HepG2 (cell line): ENCODE measurements around the gene POLR1D. TPM values are rescaled to one million over a fixed set of nuclear protein-coding genes. Genes with fewer than 3 reads are reported as not detected.
A peak's percentile ranks its signal among the peaks of the same experiment; 100 is the strongest.

Experiments used
- BHLHE40 ChIP-seq: IDR thresholded peaks from 2 replicates; pipeline ENCODE4 v1.6.1; 2011; ENCODE audit warnings: low read length, improper control_type of control experiment
- BRCA1 ChIP-seq: sonication (generic); formaldehyde crosslinking; IDR thresholded peaks from 2 replicates; pipeline ENCODE4 v1.4.0; 2020; ENCODE audit warnings: missing genetic modification reagents
- FOXA1 ChIP-seq, 2 experiments: fragments of 450-650 bp in 1 of 2; sonication (generic) in 1 of 2; formaldehyde crosslinking in 1 of 2; IDR thresholded peaks; 2 replicates each; pipeline versions ENCODE4 v1.4.0 to v1.6.1; 2016 to 2020; ENCODE audit warnings: missing genetic modification reagents in 1 of 2
- FOXO4 ChIP-seq: sonication (generic); formaldehyde crosslinking; conservative IDR thresholded peaks from 2 replicates; pipeline ENCODE4 v1.8.1; 2023; ENCODE audit warnings: missing genetic modification reagents
- IRX3 ChIP-seq: sonication (generic); formaldehyde crosslinking; IDR thresholded peaks from 2 replicates; pipeline ENCODE4 v1.8.1; 2023; ENCODE audit warnings: mild to moderate bottlenecking, low read depth, missing genetic modification reagents, borderline replicate concordance
- MBD4 ChIP-seq: IDR thresholded peaks from 2 replicates; pipeline ENCODE4 v1.6.1; 2012; ENCODE audit warnings: low read length, inconsistent platforms, borderline replicate concordance
- NCOA2 ChIP-seq: sonication (generic); formaldehyde crosslinking; IDR thresholded peaks from 2 replicates; pipeline ENCODE4 v1.8.0; 2022; ENCODE audit warnings: inconsistent platforms
- NFKB2 ChIP-seq: sonication (generic); formaldehyde crosslinking; IDR thresholded peaks from 2 replicates; pipeline ENCODE4 v1.4.0; 2020; ENCODE audit warnings: missing genetic modification reagents, borderline replicate concordance
- ONECUT2 ChIP-seq: sonication (generic); formaldehyde crosslinking; IDR thresholded peaks from 2 replicates; pipeline ENCODE4 v1.4.0; 2020; ENCODE audit warnings: missing genetic modification reagents
- PHF20 ChIP-seq: sonication (generic); formaldehyde crosslinking; IDR thresholded peaks from 2 replicates; pipeline ENCODE4 v1.5.0; 2020; ENCODE audit warnings: mild to moderate bottlenecking, missing genetic modification reagents
- PITX1 ChIP-seq: sonication (generic); formaldehyde crosslinking; IDR thresholded peaks from 2 replicates; pipeline ENCODE4 v1.5.1; 2020; ENCODE audit warnings: mild to moderate bottlenecking, missing genetic modification reagents
- SP1 ChIP-seq, 2 experiments: fragments of 450-650 bp in 1 of 2; sonication (generic) in 1 of 2; formaldehyde crosslinking in 1 of 2; IDR thresholded peaks; 2 replicates each; pipeline versions ENCODE4 v1.4.0 to v1.6.1; 2016 to 2020; ENCODE audit warnings: missing genetic modification reagents in 1 of 2
- YEATS4 ChIP-seq: sonication (generic); formaldehyde crosslinking; IDR thresholded peaks from 2 replicates; pipeline ENCODE4 v1.4.0; 2020; ENCODE audit warnings: missing genetic modification reagents, borderline replicate concordance
- ZNF101 ChIP-seq: sonication (generic); formaldehyde crosslinking; IDR thresholded peaks from 2 replicates; pipeline ENCODE4 v1.4.0; 2020; ENCODE audit warnings: mild to moderate bottlenecking, low read depth, missing genetic modification reagents, borderline replicate concordance
- ZNF484 ChIP-seq: sonication (generic); formaldehyde crosslinking; IDR thresholded peaks from 2 replicates; pipeline ENCODE4 v1.5.1; 2020; ENCODE audit warnings: mild to moderate bottlenecking, low read depth, missing genetic modification reagents, borderline replicate concordance
- ZNF510 ChIP-seq: sonication (generic); formaldehyde crosslinking; IDR thresholded peaks from 2 replicates; pipeline ENCODE4 v1.4.0; 2020; ENCODE audit warnings: low read depth, mild to moderate bottlenecking, missing genetic modification reagents
- ZNF589 ChIP-seq: sonication (generic); formaldehyde crosslinking; conservative IDR thresholded peaks from 2 replicates; pipeline ENCODE4 v1.8.0; 2022; ENCODE audit warnings: mild to moderate bottlenecking, moderate library complexity, missing genetic modification reagents
- ZNF639 ChIP-seq: conservative IDR thresholded peaks from 2 replicates; pipeline ENCODE4 v1.6.1; 2018; ENCODE audit warnings: missing genetic modification reagents
- ZNF709 ChIP-seq: sonication (generic); formaldehyde crosslinking; IDR thresholded peaks from 2 replicates; pipeline ENCODE4 v1.5.0; 2020; ENCODE audit warnings: mild to moderate bottlenecking, missing genetic modification reagents
- ZNF761 ChIP-seq: sonication (generic); formaldehyde crosslinking; conservative IDR thresholded peaks from 2 replicates; pipeline ENCODE4 v1.4.0; 2020; ENCODE audit warnings: mild to moderate bottlenecking, missing genetic modification reagents
- ZSCAN22 ChIP-seq: sonication (generic); formaldehyde crosslinking; IDR thresholded peaks from 2 replicates; pipeline ENCODE4 v1.4.0; 2020; ENCODE audit warnings: mild to moderate bottlenecking, missing genetic modification reagents
- polyA plus RNA-seq, 8 experiments: library from polyadenylated mRNA; depleted of rRNA in 3 of 8; stranded (reverse) in 7 of 8; unstranded in 1 of 8; fragments of >200 nt; fragmentation: Illumina TruSeq in 4 of 8; extraction: Trizol in 4 of 8; gene quantifications; 2 replicates each; pipeline versions ENCODE4 v1.2.1 to v1.2.3, GENCODE V29; 2011 to 2016; ENCODE audit warnings: low read depth in 4 of 8, missing spikeins in 1 of 8, mixed read lengths in 1 of 8; ENCODE audit not compliant: insufficient read depth in 1 of 8
- total RNA-seq, 5 experiments: library from RNA; depleted of rRNA; stranded (reverse); fragments of >200 nt; fragmentation: Illumina TruSeq; extraction: Trizol; gene quantifications; 2 replicates each; pipeline ENCODE4 v1.2.3, GENCODE V29; 2016; ENCODE audit warnings: low read depth in 1 of 5
- TF ChIP-seq, protein P1 (sequence below): sonication (generic); formaldehyde crosslinking; IDR thresholded peaks from 2 replicates; pipeline ENCODE4 v1.4.0; 2020; ENCODE audit warnings: mild to moderate bottlenecking, missing genetic modification reagents
- TF ChIP-seq, protein P2 (sequence below): sonication (generic); formaldehyde crosslinking; IDR thresholded peaks from 2 replicates; pipeline ENCODE4 v1.4.0; 2020; ENCODE audit warnings: mild to moderate bottlenecking, missing genetic modification reagents

Gene POLR1D
- total and polyA plus RNA-seq, 2 of the 13 experiments (the other 11 are each of a cell fraction or from before 2014, with no cell fraction given) = 183 to 490 TPM

- TF ChIP-seq PITX1 (CRISPR knock-in tag) = peak; percentile 62; the same call in 1 of the 2 replicates
- peak; percentile 93 for TF ChIP-seq BHLHE40
- 0 out of 2 replicates have a peak, but pooled peaks have one; percentile 37 for TF ChIP-seq IRX3 (CRISPR knock-in tag)
- 0 out of 2 replicates have a peak, but pooled peaks have one; percentile 77 for TF ChIP-seq BRCA1 (CRISPR knock-in tag)
- TF ChIP-seq YEATS4 (CRISPR knock-in tag) = peak; percentile 79
- no peak for TF ChIP-seq NCOA2 (CRISPR knock-in tag)
- TF ChIP-seq, protein P1, sequence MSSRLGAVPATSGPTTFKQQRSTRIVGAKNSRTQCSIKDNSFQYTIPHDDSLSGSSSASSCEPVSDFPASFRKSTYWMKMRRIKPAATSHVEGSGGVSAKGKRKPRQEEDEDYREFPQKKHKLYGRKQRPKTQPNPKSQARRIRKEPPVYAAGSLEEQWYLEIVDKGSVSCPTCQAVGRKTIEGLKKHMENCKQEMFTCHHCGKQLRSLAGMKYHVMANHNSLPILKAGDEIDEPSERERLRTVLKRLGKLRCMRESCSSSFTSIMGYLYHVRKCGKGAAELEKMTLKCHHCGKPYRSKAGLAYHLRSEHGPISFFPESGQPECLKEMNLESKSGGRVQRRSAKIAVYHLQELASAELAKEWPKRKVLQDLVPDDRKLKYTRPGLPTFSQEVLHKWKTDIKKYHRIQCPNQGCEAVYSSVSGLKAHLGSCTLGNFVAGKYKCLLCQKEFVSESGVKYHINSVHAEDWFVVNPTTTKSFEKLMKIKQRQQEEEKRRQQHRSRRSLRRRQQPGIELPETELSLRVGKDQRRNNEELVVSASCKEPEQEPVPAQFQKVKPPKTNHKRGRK (CRISPR knock-in tag) = no peak
- 0 out of 2 replicates have a peak, but pooled peaks have one; percentile 40 for TF ChIP-seq ZNF510
- TF ChIP-seq FOXA1 (IDR thresholded peaks at IDR 0.05) = no peak
- peak; percentile 20; the same call in 1 of the 2 replicates for TF ChIP-seq FOXA1 (CRISPR knock-in tag; IDR thresholded peaks at IDR 0.05)
- TF ChIP-seq ZNF639 = no peak; the same call in 1 of the 2 replicates
- no peak for TF ChIP-seq ZNF484 (CRISPR knock-in tag)
- no peak for TF ChIP-seq ZSCAN22 (CRISPR knock-in tag)
- TF ChIP-seq FOXO4 = no peak
- TF ChIP-seq, protein P2, sequence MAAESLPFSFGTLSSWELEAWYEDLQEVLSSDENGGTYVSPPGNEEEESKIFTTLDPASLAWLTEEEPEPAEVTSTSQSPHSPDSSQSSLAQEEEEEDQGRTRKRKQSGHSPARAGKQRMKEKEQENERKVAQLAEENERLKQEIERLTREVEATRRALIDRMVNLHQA (CRISPR knock-in tag) = no peak
- no peak for TF ChIP-seq ZNF101
- 0 out of 2 replicates have a peak, but pooled peaks have one; percentile 75 for TF ChIP-seq ZNF761 (CRISPR knock-in tag)
- no peak for TF ChIP-seq ONECUT2 (CRISPR knock-in tag)
- TF ChIP-seq ZNF589 = 0 out of 2 replicates have a peak, but pooled peaks have one; percentile 35
- TF ChIP-seq ZNF709 (CRISPR knock-in tag) = peak; percentile 79
- peak; percentile 92 for TF ChIP-seq NFKB2 (CRISPR knock-in tag)
- peak; percentile 73 for TF ChIP-seq PHF20
- TF ChIP-seq SP1 (IDR thresholded peaks at IDR 0.05) = no peak
- TF ChIP-seq SP1 (CRISPR knock-in tag; IDR thresholded peaks at IDR 0.05) = no peak; the same call in 1 of the 2 replicates
- no peak for TF ChIP-seq MBD4
Observed at GRCh38 chr13:27621366-27622101, at the start of gene POLR1D (continued).
